Testis (tissue), 2 donors: Measurements from ENCODE around the gene MMRN2.

Experiments
- CTCF ChIP-seq, 3 experiments: fragments of 450-650 bp in 2 of 3; fragments of 200-600 bp in 1 of 3; sonication (generic) in 1 of 3; IDR thresholded peaks; one replicate each; pipeline ENCODE4 v1.5.1; 2016 to 2019; ENCODE audit warnings: antibody characterized with exemption in 3 of 3, mild to moderate bottlenecking in 2 of 3, moderate library complexity in 1 of 3
- POLR2A ChIP-seq: fragments of 450-650 bp; IDR thresholded peaks from one replicate; pipeline ENCODE4 v1.6.1; 2017; ENCODE audit warnings: antibody characterized with exemption, mild to moderate bottlenecking, moderate library complexity

DNA sequence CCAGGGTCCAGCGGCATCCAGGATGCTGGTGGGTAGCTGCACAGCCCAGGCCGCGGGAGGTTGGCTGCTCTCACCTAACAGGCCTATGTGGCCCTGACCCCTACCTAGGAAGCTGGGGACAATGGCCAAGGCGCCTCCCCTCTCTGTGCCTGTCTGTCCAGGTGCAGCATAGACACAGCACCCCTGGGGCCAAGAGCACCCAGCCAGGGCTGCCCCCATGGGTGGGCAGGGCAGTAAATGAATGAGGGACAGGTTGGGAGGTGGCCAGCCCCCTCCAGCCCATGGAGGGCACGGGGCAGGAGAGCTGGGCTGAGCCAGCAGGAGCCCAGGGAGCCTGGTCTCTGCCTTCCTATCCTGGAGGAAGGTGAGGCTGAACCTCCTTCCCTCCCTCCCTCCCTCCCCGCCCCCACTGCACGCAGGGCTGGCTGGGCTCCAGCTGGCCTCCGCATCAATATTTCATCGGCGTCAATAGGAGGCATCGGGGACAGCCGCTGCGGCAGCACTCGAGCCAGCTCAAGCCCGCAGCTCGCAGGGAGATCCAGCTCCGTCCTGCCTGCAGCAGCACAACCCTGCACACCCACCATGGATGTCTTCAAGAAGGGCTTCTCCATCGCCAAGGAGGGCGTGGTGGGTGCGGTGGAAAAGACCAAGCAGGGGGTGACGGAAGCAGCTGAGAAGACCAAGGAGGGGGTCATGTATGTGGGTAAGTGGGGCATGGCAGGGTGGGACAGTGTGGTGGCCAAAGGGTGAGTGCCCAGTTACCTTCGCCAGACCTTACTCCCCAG is 893 bp upstream of the MMRN2 start, which contains the start of gene SNCG:
- TF ChIP-seq POLR2A (no peak), CTCF (IDR thresholded peaks at IDR 0.05) (no peak)
